ENCODE results near the gene GPD2. TPM values are rescaled to one million over a fixed set of nuclear protein-coding genes. Genes with fewer than 3 reads are reported as not detected.
A peak's percentile ranks its signal among the peaks of the same experiment; 100 is the strongest.

GPD2 gene
- total RNA-seq, 4 donors from 2014 or later, result 16.7 to 51.5 (median 26.8) TPM

GRCh38 chr2:156398176-156398575 lies 38.0 kb upstream of the GPD2 start:
- TF ChIP-seq CTCF (IDR thresholded peaks at IDR 0.05) (no peak), POLR2AphosphoS5 (IDR thresholded peaks at IDR 0.05) (no peak), EP300 (IDR thresholded peaks at IDR 0.05) (no peak), POLR2A (IDR thresholded peaks at IDR 0.05) (no peak)
- Histone ChIP-seq H3K27ac (no peak overlapping the region), H3K4me1 (peaks cover 0 to 14% (median 5%) of the 10 kb centered on the region in 3 donors), H3K4me3 (no peak overlapping the region), H3K36me3 (no peaks in the 10 kb centered on the region), H3K9me3 (no peaks in the 10 kb centered on the region), H3K27me3 (no peaks in the 10 kb centered on the region)
- ATAC-seq, result no peak
- 40 to 72% methylated on average over 1 to 3 of the region's 5 CpGs for WGBS, 2 donors (ENCODE audit: low coverage in 1 of 2)

- no peak for ATAC-seq
- WGBS, 2 donors (ENCODE audit: low coverage in 1 of 2), result 69 to 73% methylated on average over 5 to 10 of the region's 10 CpGs
- peak overlapping the region; percentile 48 to 75 for H3K4me3 ChIP-seq
Measured at GRCh38 chr2:156399224-156399949, 36.8 kb upstream of the GPD2 start.

GRCh38 chr2:156399950-156400705 lies 36.1 kb upstream of the GPD2 start:
- Histone ChIP-seq H3K27ac (peak overlapping the region; percentile 67 to 96 (median 92)), H3K36me3 (no peaks in the 10 kb centered on the region), H3K4me3 (peak overlapping the region; percentile 48 to 75), H3K4me1 (peaks cover 0 to 14% (median 5%) of the 10 kb centered on the region in 3 donors), H3K9me3 (no peaks in the 10 kb centered on the region), H3K27me3 (no peaks in the 10 kb centered on the region)
- TF ChIP-seq CTCF (IDR thresholded peaks at IDR 0.05) (peak in 1 of 4 experiments; percentile 21), EP300 (IDR thresholded peaks at IDR 0.05) (no peak), POLR2AphosphoS5 (IDR thresholded peaks at IDR 0.05) (peak; percentile 57), POLR2A (IDR thresholded peaks at IDR 0.05) (peak; percentile 19)
- WGBS, 2 donors (ENCODE audit: low coverage in 1 of 2), result 0% methylated on average over 4 to 5 of the region's 36 CpGs
- peak; percentile 93 for ATAC-seq

More at GRCh38 chr2:156399224-156399949, 36.8 kb upstream of the GPD2 start:
- Histone ChIP-seq H3K27ac (peak overlapping the region; percentile 67 to 96 (median 92)), H3K9me3 (no peaks in the 10 kb centered on the region), H3K36me3 (no peaks in the 10 kb centered on the region), H3K27me3 (no peaks in the 10 kb centered on the region), H3K4me1 (peaks cover 0 to 14% (median 5%) of the 10 kb centered on the region in 3 donors)
- no peak for TF ChIP-seq CTCF (IDR thresholded peaks at IDR 0.05)
- no peak for TF ChIP-seq EP300 (IDR thresholded peaks at IDR 0.05)
- no peak for TF ChIP-seq POLR2AphosphoS5 (IDR thresholded peaks at IDR 0.05)
- TF ChIP-seq POLR2A (IDR thresholded peaks at IDR 0.05), result no peak

GRCh38 chr2:156400706-156401678 lies 35.2 kb upstream of the GPD2 start:
- peak; percentile 88 for ATAC-seq
- Histone ChIP-seq H3K36me3 (no peaks in the 10 kb centered on the region), H3K27me3 (no peaks in the 10 kb centered on the region), H3K9me3 (no peaks in the 10 kb centered on the region), H3K4me1 (peaks cover 0 to 14% (median 5%) of the 10 kb centered on the region in 3 donors), H3K27ac (peak overlapping the region; percentile 67 to 96 (median 92)), H3K4me3 (peak overlapping the region; percentile 48 to 75)
- WGBS, 2 donors (ENCODE audit: low coverage in 1 of 2), result 0% methylated on average over 19 of the region's 19 CpGs
- TF ChIP-seq POLR2AphosphoS5 (IDR thresholded peaks at IDR 0.05) (peak; percentile 38), EP300 (IDR thresholded peaks at IDR 0.05) (no peak)
